ENCODE results near the gene PEA15. TPM values are rescaled to one million over a fixed set of nuclear protein-coding genes. Genes with fewer than 3 reads are reported as not detected.

The PEA15 gene
- total RNA-seq (ENCODE audit: low replicate concordance) = 94.8 and 106 TPM in 2 replicates

GRCh38 chr1:160205242-160206035 is at the start of gene PEA15:
Gene PEA15, plus strand, starts transcription at chr1:160205384. Its CDS starts 6,161 bp downstream, at chr1:160211545.

GRCh38 chr1:160189649-160190625 is 15.2 kb upstream of the PEA15 start, which contains the start of gene CASQ1:
Gene CASQ1, plus strand, starts transcription at chr1:160190575. Its CDS starts 177 bp downstream, at chr1:160190752.

GRCh38 chr1:160261893-160262794 is 57.0 kb downstream of the PEA15 start, which contains the start of gene DCAF8:
Gene DCAF8, minus strand, starts transcription at chr1:160262549. Its CDS starts 18,541 bp downstream, at chr1:160244008.

Other genes with a start within 250 kb of the PEA15 start
- gene PIGM, start 173.4 kb upstream of the PEA15 start, total RNA-seq (ENCODE audit: low replicate concordance) = 1.6 and 3.0 TPM in 2 replicates
- gene KCNJ10, start 135.2 kb upstream of the PEA15 start, total RNA-seq (ENCODE audit: low replicate concordance) = not detected in 2 replicates
- gene KCNJ9, start 123.8 kb upstream of the PEA15 start, total RNA-seq (ENCODE audit: low replicate concordance) = under 0.01 TPM in 1 of 2 replicates, not detected in the other
- 18.0 and 23.1 TPM in 2 replicates for gene IGSF8, start 106.8 kb upstream of the PEA15 start, total RNA-seq (ENCODE audit: low replicate concordance)
- under 0.01 and 0.08 TPM in 2 replicates for gene ATP1A2, start 89.6 kb upstream of the PEA15 start, total RNA-seq (ENCODE audit: low replicate concordance)
- not detected in 2 replicates for gene ATP1A4, start 53.8 kb upstream of the PEA15 start, total RNA-seq (ENCODE audit: low replicate concordance)
- 0.23 TPM in 1 of 2 replicates, not detected in the other for gene CASQ1, start 14.8 kb upstream of the PEA15 start, total RNA-seq (ENCODE audit: low replicate concordance)
- 64.9 and 108 TPM in 2 replicates for gene DCAF8, start 57.2 kb downstream of the PEA15 start, total RNA-seq (ENCODE audit: low replicate concordance)
- gene PEX19, start 79.7 kb downstream of the PEA15 start, total RNA-seq (ENCODE audit: low replicate concordance) = 30.3 and 33.5 TPM in 2 replicates
- 301 and 376 TPM in 2 replicates for gene COPA, start 137.9 kb downstream of the PEA15 start, total RNA-seq (ENCODE audit: low replicate concordance)
- gene NCSTN, start 138.0 kb downstream of the PEA15 start, total RNA-seq (ENCODE audit: low replicate concordance) = 59.3 and 60.1 TPM in 2 replicates
- not detected in 2 replicates for gene NHLH1, start 161.7 kb downstream of the PEA15 start, total RNA-seq (ENCODE audit: low replicate concordance)
- gene VANGL2, start 195.2 kb downstream of the PEA15 start, total RNA-seq (ENCODE audit: low replicate concordance) = 1.7 TPM in 1 of 2 replicates, not detected in the other